HTR-8/SVneo (cell line): ENCODE measurements around the gene NDUFB5.
"Not testable (repeated sequence)": the region's sequence is repeated elsewhere in the genome, so short reads cannot be mapped to it uniquely, and the experiment has no call there.

Experiments
- DNase-seq: peaks from one replicate; pipeline ENCODE4 v3.0.0; 2011; ENCODE audit warnings: low spot score, mixed read lengths; ENCODE audit not compliant: insufficient read length
- FAIRE-seq: peaks from 2 replicates; lab custom pipeline; 2011; peaks lifted over from hg19 to GRCh38; lab: Jason Lieb, UNC

The NDUFB5 gene

DNA sequence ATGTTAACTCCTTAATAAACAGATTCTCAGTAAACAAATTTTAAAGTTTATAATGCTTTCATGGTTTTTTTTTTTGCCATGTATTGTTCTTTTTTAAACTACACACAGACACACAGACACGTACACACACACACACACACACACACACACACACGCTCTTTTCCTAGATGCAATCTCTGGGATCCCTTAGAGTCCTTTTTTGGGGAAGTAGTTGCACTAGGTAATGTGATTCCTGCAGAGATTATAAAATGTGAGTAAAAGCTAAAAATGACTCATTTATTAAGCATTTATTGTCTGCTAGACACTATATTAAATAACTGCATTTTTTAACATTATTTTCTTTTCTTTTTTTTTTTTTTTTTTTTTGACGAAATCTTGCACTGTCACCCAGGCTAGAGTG is 19.9 kb downstream of the NDUFB5 start:
- FAIRE-seq (no peak), DNase-seq (no peak)

DNA sequence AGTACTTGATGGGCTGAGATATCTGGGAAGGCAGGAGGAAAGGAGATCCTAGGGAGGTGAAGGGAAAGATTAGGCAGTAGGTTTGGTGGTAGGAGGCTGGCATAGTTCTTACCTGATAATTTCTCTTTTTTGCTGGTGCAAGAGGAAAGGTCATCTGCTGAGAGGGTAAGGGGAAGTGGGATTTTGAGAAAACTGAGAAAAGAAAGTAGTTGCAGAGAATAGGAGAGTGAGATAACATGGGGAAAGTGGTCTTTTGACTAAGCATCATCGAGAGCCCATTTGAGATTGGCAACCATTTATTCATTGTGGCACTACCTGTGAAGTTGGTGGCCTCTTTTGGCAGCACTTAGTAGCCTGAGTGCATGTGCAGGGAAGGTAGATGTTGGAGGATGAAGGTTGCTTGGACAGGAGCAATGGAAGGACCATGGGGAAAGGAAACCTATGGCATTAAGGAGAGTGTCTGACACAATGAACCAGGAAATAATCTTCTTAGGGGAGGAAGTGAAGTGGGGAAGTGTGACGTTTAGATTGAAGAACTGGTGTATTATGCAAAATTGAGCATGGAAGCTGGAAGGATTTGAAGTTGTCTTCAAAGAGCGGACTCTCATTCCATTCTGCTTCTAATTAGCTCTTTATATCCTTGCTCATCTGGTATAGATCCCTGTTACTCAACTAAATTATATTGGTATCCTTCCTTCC is 26.3 kb downstream of the NDUFB5 start:
- no peak for DNase-seq
- no peak for FAIRE-seq

DNA sequence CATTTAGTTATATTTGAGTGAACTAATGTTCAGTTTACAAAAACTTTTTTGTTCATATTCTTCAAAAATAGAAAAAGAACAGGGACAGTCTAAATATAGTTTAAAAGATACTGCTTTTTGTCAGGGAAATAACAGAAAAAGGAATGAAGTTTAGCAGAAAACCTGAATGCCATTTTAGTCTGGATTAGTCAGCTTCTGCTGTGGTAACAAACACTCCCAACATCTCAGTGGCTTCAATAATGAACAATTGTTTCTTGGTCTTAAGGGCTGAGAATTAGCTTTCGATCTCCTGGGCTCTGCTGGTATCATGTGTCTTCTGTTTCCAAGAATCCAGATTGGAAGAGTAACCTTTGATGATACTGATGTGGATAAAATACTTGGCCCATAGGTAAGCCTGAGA is 35.9 kb downstream of the NDUFB5 start:
- no peak for DNase-seq
- no peak for FAIRE-seq

DNA sequence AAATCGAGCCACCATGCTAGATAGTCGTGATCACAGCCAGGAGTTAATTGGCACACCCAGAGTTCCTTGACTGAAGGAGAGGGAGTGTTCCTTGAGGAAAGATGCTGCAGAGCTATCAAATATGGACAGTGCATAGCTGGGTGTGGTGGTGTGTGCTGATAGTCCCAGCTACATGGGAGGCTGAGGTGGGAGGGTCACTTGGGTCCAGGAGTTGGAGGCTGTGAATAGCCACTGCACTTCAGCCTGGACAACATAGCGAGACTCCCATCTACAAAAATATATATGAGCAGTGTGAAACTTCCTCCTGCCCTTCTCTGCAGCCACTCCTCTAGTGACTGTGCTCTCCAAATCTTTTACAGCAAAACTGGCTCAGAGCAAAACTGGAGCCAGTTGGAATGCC is 38.3 kb downstream of the NDUFB5 start:
- DNase-seq (no peak), FAIRE-seq (no peak)

DNA sequence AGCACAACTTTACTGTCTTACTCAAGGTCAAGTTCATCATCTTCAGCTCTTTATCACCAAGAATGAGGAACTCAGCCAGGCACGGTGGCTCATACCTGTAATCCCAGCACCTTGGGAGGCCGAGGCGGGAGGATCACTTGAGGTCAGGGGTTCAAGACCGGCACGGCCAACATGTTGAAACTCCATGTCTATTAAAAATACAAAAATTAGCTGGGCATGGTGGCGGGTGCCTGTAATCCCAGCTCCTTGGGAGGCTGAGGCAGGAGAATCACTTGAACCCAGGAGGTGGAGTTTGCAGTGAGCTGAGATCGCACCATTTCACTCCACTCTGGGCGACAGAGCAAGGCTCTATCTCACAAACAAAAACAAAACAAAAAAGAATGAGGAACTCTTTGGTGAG is 39.2 kb downstream of the NDUFB5 start:
- not testable (repeated sequence) for FAIRE-seq, DNase-seq

DNA sequence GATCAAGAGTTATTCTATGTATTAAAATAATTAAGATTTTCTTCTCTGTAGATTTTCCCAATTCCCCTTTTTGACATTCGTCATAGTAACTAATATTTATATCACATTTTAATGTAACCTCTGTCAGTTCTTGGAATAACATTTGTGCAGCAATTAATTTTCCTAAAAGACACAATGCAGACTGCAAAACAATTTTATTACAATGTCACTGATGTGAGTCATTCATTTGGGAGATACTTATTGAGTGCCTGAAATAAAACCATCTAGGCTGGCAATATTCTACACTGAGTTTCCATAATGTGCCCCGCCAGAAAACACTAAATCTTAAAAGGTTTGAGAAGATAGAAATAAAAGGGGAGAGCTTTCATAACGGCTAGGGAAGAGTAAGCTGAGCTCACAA is 41.6 kb downstream of the NDUFB5 start:
- no peak for FAIRE-seq
- no peak for DNase-seq

DNA sequence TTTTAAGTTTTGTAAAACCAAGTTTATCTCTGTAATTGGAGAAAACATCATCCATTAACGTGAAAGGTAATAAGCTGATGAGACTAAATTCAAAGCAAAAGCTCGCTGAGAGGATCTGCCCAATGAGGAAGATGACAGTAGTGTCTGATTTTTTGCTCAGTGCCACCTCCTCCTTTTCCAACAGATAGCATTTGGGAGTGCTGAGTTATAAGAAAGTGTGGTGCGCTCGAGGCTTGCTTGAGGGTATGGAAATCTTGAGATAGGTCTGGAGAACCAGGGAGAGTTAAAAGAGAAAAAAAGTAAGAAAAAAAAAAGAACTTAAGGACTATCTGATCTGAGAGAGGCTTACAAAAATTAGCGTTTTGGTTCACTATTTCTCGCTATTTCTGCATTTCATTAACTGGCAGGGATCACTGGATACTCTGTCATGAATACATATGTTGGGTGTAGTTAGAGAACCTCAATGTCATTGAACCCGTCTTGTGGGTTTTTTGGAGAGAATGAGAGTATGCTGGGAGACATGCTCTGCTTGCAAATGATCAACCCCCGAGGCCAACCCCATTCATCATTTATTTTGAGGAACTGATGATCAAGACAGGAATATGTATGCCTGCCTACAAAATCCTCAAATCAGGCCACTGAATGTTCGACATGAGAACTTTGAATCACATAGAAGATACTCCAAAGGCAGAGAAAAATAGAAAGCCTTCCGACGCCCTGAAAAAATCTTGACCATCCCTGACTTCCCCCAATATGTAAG is 47.3 kb downstream of the NDUFB5 start:
- no peak for DNase-seq
- FAIRE-seq: no peak

DNA sequence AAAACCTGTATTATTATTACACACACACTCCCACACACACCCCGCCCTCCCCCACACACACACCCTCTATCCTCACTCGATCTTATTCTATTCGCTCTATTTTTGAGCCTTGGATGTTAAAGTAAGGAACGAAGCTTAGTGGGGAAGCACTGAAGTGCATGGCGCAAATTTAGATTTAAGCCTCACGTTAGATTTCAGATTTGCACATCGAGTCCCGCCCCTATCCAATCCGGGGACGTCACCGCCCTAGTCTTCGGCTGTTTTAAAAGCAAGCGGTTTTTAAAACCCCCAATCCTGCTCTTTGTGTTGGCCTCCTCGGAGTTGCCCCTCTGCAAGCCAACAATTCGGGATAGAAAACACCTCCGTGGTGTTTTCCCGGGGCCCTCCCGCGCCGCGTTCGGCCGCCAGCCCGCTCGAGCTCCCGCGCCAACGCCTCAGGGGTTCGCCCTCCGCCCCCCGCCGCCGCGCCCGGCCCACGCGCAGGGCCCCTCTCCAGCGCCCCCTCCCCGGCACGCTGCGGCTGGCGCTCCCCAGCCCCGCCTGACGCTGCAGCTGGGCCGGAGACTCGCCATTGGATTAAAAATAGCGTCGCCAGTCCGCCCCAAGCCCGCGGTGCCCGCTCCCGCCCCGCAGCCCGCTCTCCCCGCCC is 48.0 kb downstream of the NDUFB5 start, which contains the start of gene USP13:
Gene USP13 (plus strand): TSS at position 594 of the 649 bp plus-strand sequence. CDS start 186 bp downstream, outside the sequence.
- DNase-seq (peak; percentile 47), FAIRE-seq (no peak)

DNA sequence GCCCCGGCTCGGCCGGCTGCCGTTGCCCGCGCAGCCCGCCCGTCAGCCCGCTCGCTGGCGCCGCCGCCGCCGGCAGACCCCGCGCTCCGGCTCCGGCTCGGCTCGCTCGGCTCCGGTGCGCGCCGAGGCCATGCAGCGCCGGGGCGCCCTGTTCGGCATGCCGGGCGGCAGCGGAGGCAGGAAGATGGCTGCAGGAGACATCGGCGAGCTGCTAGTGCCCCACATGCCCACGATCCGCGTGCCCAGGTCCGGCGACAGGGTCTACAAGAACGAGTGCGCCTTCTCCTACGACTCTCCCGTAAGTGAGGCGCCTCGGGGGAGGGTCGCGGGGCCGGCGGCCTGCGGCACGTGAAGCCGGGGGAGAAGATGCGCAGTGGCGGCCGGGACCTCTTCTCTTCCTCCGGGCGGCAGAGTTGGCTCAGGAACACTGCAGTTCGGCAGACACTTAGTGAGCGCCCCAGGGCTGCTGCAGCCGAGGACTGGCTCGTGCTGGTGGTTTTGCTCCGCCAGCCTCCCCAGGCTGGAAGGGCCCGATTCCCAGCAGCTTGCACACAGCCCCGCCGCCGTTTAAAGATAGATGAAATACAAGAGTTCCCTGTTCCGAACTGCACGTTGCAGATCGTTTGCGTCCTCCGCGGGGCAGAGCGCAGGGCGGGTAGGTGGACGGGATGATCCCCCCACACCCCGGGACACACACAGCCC is 48.7 kb downstream of the NDUFB5 start:
- peak; percentile 43 for DNase-seq
- no peak for FAIRE-seq

DNA sequence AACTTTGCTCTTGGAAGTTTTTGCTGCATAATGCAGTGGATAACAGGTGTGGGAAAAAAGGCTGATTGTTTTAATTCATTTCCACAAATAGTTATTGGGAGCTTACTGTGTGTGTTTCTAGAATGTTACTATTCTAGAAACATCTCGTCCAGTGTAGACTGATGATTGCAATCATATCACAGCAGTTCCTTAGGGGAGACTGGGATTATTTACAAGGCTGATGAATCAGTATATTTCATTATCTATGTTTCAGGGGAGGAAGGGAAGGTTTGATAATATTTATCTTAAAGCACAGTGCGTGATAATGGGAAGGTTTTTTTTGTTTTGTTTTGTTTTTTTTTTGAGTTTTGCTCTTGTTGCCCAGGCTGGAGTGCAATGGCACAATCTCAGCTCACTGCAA is 50.6 kb downstream of the NDUFB5 start:
- no peak for FAIRE-seq
- no peak for DNase-seq

DNA sequence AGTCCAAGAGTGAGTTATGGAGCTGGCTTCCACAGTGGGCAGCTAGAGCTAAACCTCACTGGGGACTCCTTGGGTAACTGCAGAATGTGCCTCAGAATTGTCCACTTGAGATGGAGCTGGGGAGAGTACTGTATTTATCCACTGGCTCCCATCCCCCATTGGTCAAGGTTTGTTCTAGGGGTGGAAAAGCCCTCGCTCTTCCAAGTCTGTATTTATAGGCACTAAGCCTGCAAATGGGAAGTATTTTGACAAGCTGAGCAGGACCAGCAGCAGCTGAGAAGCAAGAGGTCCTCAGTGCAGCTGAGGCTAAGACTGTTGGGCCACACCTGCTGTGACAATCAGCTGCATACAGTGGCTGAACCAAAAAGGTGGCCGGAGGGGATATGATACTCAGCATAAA is 54.0 kb downstream of the NDUFB5 start:
- FAIRE-seq (no peak), DNase-seq (no peak)

DNA sequence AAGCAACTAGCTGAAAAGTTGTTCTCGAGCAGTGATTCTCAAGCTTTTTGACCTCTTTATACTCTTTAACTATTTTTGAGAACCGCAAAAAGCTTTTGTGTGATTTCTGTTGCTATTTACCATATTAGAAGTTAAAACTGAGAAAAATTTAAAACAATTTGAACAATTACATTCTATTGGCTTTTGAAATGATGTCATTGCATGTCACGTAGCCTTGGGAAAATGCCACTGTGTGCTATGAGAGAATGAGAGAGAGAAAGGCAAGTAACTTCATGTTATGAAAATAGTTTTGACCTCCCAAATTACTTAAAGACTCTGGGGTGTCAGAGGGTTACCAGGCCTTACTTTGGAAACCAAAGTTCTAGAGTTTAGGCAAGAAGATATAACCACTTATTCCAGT is 56.3 kb downstream of the NDUFB5 start:
- DNase-seq (no peak), FAIRE-seq (no peak)

DNA sequence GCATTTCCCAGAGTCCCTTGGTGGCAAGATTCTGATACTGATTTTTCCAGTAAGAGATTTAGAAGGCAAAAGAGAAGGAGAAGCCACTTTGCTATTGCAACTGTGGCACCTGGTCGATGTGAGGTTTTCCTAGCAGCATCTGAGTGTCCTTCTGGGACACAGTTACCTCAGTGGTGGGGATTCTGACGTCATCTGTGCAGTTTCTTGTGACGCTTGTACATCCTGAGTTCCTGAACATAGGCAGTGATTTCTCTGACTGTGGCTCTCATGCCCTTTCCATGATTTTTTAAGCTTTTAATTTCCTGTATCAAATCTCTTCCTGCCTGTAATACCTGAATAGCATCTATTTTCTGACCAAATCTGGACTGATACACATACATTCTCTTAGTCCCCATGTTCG is 57.2 kb downstream of the NDUFB5 start:
- FAIRE-seq (no peak), DNase-seq (no peak)

DNA sequence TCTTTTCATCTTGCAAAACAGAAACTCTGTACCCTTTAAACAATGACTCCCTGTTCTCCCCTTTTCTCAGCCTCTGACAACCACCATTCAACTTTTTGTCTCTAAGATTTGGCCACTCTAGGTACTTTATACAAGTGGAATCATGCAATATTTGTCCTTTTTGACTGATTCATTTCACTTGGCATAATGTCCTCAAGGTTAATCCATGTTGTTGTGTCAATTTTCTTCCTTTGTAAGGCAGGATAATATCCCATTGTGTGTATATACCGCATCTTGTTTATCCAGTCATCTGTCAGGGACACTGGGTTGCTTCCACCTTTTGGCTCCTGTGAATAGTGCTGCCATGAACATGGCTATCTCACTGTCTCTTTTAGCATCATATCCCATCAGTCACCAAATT is 58.5 kb downstream of the NDUFB5 start:
- FAIRE-seq: no peak

DNA sequence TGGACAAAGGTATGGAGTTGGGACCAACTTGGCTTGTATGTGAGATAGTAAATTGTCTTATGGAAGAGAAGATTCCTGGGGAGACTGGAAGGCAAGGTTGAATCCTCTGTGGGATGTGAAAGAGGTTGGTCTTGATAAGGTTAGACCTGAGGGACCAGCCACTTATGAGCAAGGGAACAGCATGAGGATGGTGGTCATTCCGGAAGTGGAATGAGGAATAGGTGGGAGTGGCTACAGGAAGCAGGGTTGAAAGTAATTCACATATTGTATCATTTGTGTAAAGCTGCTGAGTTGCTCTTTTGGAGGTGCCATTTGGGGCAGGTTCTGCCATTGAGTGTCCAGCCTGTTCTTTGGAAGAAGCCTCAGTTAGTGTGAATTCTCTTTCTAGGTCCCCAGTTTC is 61.4 kb downstream of the NDUFB5 start:
- no peak for FAIRE-seq
- no peak for DNase-seq

More for the DNA sequence above, 58.5 kb downstream of the NDUFB5 start:
- DNase-seq: no peak

DNA sequence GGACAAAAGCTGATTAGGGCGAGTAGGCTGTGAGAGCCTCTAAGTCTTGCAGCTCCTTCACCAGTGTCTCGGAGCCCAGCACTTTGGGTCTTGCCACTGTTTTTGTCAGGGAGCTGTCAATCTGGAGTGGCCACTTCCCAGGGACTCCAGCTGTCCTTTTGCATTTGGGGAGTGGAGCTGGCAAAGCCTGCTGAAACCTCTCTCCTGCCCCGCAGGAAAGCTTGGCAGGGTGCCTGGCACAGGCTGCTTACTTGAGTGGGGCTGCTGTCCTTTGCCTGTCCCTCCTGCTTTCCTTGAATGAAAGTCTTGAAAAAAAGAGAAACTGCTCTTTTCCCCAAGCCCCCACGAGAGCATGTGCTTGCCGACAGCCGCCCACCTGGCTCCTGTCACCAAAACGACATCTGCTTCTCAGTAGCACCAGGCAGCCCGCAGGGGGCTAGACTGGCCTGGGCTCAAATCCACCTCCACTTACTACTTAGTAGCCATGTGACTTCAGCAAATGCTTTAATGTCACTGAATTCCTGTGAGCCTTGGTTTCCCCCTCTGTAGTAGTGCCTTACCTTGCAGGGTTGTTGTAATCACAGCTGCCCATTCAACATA is 61.9 kb downstream of the NDUFB5 start:
- FAIRE-seq (no peak), DNase-seq (no peak)

DNA sequence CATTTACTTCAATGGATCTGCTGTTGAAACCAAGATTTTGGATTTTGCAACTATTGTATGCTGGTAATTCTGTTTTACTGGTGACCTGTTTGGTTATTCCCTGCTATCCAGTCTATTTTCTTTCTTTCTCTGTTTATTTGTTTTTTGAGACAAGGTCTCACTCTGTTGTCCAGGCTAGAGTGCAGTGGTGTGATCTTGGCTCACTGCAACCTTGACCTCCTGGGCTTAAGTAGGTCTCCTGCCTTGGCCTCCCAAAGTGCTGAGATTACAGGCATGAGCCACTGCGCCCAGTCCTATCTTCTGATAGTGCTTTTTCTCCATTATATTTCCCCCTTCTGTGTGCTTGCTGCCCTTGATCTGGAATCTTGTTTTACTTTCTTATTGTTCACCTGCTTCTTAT is 63.8 kb downstream of the NDUFB5 start:
- FAIRE-seq: no peak
- no peak for DNase-seq

DNA sequence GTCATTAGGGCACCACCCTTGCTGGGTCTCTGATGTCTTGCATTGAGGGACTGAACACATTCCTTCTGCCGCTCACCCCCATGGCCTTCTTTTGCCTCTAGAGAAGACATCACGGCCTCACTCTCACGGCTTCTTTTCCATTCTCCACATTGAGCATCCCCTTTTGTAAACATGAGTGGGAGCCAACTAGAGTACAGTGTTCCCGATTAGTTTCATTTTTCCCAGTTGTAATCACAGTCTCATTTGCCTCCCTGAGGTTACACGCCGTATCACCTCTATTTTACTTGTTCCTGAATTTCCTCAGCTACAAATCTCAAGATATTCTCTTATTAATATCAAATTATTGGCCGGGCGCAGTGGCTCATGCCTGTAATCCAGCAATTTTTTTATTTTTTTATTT is 65.7 kb downstream of the NDUFB5 start:
- no peak for FAIRE-seq
- no peak for DNase-seq

DNA sequence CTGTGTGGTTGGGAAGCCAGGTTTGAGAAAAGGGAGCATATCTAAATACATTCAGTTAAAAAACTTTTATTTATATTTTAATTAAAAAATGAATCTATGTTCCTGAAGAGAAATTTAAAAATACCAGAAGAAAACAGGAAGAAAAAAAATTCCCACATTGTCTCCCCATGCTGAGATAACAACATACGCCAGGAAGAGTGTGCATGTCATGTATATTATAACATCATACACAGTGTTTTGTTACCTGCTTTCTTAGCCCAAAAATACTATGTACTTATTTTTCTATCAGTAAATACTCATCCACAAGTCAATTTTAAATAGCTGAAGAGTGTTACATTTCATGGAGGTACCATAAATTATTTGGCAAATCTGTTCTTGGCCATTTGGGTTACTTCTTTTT is 66.7 kb downstream of the NDUFB5 start:
- FAIRE-seq: no peak

DNA sequence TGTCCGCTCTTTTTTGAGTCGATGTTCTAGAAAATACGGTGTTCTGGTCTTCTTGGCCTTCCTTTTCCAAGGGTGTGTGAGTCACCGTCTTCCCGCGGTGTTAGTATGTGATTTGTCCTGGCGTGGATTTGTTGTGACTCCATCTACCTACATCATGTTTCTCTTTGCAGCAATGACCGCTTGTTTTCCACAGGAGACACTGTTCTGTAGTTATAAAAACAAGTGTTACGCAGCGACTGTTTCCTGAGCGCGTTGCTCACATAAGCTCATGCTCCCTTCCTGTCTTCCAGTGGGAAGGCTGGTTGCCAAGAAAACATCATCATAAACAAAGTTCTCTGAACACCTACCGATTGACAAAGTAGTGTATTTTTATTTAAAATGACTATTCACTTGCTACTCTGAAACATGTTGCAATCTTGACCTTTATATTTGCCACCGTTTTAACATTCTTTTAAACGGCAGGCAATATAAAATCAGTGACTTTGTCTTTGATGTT is 67.2 kb downstream of the NDUFB5 start:
- no peak for FAIRE-seq
- no peak for DNase-seq

More for the DNA sequence above, 66.7 kb downstream of the NDUFB5 start:
- no peak for DNase-seq
